ENCODE results near the gene ZNF407.

ZNF407 gene

DNA sequence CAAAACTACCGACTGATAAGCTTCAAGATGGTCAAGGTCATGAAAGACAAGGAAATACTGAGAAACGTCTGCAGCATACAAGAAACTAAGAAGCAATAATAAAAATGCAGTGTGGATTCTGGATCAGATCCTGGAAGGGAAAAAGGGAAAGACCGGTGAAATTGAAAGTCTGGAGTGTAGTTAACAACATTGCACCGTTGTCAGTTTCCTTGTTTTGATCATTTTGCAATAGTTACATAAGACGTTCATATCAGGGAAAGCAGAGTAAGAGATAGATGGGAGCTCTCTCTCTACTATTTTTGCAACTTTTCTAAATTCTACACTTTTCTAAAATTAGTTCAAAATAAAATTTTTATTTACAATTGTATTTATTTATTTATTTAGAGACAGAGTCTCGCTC lies 15.0 kb upstream of the ZNF407 start:
- no peak for DNase-seq

DNA sequence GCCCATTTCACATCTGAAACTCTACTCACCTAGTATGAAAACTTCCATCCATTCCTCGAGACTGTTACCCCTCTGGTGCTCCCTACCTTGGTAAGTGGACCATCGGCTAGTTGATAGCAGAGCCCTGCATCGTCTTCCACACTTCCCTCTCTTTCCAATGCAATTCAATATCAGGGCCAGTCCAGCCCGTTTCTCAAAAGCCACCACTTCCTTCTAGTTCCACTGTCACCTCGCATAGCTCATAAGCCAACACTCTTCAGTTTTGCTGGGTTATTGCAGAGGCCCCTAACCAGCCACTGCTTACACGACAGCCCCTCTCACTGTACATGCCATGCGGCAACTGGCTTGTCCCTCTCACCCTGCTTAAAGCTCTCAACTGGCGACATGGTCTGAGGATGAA lies 10.2 kb upstream of the ZNF407 start:
- peak in 1 of 3 donors; percentile 31 for DNase-seq

DNA sequence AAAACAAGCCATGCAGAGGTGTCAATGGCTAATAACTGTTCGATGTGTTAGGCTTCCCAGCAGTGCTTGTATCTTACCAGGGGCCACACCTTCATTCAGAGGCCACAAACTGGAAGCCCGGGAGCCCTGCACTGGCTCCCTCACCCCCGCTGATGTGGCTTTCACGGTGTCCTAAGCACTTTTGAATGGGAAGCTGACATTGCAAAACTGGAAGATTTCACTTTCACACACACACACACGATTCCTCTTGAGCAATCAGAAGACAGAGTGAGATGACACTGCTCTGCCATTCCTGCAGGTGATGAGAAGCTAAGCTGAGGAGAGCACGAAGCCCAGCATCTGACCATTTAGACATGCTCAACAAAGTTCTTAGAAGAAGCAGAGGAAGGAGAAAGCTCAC lies 8.6 kb upstream of the ZNF407 start:
- DNase-seq = peak; percentile 73 to 83 (median 81)

DNA sequence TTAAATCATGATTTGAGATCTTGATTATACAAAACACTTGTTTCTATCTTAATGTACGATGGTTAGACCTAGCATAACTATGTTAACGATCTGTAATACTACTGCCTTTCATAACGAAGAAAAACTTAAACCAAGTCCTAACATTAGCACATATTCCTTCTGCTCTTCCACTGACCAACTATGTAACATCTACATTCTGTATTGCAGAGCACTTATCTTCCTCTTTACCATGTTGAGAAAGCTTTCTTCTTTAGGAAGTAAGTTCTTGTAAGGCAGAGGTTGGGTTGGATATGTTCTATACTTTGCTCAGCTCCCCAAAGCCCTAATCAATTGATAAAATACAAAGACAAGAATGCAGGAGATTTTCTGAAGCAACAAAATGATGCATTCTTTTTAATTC lies 7.9 kb upstream of the ZNF407 start:
- DNase-seq = peak; percentile 33 to 73 (median 69)

DNA sequence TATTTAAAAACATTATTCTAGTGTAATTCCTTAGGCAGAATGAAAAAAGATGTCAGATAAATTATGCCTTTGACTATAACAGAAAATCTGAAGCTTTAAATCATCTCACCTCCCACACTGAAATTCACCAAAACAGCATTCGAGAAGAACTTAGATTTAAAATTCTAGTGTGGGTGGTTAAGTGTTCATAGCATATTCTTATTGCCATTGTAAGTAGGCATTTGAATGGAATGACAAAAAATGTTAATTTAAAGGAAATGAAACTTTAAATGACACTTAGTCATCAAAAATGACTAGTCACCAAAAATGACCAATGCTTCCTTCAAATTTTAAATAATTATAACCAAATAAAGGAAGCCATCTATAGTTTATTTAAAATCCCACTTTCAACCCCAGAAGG lies 7.0 kb upstream of the ZNF407 start:
- peak; percentile 37 to 89 (median 87) for DNase-seq

DNA sequence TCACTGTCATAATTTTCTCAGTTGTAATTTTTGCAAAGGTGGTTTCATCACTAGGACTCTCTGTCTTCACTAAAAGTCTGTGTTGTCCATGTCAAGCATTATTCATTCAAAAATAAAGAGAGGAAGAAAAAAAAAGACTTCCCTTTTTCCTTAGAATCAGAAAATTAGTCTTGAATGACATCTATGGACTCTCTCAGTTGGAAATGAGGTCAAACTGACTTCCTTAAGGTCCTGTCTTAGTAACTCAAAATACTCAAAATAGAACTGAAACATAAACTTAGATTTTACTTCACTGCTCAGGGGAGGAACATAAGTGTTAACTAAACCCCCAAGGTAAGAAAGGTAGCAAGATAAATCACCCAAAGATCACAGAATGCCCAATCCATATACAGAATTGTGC lies 2.2 kb upstream of the ZNF407 start:
- DNase-seq = peak; percentile 35 to 85 (median 76)

DNA sequence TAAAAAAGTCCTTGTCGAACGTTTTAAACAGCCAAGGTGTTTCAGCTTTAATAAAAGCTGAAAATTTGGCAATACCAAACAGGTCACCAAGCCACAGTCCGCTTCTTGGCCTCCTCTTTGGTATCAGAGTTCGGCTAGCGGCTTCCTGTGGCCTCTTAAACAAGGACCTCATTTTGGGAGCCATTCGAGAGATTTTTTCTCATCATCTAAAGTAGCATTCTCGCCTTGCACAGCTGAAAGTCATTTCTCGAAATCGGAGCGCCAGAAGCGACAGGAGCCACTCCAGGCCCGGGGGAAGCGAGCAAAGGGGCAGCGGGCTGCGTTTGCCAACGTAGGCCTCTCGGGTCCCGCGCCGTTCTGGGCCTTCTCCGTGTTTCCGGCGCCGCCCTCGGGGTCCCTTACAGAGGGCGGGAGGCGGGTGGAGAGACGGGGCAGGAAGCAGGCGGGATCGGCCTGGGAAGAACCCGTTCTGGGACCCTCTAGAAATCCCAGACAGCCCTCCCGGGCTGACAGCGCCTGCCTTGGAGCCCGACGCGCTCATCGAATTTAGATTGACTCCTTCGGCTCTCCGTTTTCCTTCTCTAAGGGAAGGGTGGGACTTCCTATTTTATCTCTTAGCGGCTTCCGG lies 522 bp upstream of the ZNF407 start:
- peak; percentile 72 to 87 (median 79) for DNase-seq

DNA sequence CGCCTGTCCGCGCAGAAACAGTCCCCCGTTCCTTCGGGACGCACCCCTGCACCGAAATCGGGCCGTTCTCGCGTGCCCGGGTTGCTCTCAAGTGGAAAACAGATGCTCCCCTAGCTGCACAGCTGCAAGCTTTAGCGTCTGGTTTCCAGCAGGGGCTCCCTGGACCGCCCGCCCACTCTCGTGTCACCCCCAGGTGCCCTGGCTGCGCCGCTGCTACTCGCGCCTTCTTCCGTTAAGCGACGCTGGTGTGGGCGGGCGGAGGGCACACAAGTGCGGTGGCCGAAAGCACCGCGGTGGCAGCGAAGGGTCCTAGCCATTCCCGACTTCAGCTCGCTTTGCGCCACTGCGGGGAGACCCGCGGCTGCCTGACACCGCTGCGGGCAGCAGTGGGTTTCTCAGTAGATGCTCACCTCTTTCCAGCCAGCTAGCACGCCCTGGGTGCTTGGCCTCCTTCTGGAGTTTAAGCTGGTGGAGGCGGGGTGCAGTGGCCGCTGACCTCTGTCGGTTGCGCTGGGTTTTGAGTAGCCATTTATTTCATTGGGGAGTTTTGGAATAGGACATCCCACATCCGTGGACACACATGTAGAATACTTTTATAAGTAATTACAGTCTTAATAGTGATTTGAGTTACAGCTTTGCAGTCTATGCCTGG lies 806 bp downstream of the ZNF407 start:
- DNase-seq = peak; percentile 56 to 73 (median 59)

DNA sequence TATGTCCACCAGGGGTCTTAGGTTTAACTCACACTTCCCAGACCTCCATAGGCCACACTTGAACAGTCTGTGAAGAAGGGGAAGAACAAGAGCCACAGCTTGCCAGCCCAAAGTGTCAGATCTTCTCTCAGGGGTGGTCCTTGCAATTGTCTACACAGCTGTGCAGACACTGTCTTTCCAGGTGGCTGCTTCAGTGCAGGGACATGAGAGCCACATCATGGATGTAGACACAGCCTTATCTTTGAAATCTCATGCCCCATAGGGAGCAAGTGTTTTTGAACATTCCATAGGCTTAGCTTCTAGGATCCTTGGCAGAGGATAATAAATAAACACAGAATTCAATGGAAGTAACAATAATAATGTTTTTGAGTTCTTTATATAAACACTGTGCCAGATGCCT lies 6.7 kb downstream of the ZNF407 start:
- no peak for DNase-seq

DNA sequence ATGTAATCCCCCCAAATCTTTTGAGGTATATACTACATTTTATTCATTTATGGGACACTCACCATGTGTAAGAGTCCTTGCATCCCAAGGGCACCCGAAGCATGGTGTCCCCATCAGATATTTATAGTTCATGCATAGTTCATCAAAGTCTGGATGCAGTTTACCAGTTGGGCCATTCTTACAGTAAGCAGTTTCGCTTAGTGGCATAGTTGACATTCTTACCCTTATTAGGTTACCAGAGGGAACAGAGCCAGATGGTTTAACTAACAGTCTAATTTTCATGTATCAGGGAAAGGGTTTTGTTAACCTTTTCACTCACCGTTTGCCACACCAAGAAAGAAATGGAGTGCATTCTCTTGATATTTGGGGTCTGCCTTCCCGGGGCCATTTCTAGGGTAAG lies 7.1 kb downstream of the ZNF407 start:
- DNase-seq = no peak

DNA sequence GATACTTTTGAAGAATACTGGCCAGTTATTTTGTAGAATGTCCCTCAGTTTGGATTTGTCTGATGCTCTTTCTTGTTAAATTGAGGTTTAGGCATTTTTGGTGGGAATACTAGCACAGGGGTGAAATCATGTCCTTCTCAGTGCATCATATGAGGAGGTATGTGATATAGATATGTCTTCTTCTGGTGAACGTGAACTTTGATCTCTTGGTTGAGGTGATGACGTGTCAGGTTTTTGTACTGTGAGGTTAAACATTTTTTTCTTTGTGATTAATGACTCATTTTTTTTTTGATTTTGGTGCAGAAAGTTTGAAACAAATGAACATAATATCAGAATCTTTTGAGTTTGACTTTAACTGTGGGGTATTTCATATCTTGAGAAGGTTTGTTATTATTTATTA lies 11.0 kb downstream of the ZNF407 start:
- DNase-seq = no peak

DNA sequence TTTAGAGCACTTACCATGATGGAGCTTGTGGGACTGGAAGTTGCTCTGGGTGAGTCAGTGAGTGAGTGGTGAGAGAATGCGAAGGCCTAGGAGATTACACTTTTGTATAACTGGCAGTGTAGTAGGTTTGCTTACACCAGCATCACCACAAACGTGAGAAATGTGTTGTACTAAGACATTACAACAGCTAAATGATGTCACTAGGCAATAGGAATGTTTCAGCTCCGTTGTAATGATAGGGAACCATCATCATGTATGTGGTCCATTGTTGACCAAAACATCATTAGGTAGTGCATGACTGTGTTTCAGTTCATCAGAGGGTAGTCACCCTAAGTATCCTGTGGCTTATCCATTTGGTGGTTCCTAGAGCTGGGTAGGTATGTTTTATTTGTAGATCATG lies 11.9 kb downstream of the ZNF407 start:
- DNase-seq = peak in 2 of 3 donors; percentile 40 to 52

DNA sequence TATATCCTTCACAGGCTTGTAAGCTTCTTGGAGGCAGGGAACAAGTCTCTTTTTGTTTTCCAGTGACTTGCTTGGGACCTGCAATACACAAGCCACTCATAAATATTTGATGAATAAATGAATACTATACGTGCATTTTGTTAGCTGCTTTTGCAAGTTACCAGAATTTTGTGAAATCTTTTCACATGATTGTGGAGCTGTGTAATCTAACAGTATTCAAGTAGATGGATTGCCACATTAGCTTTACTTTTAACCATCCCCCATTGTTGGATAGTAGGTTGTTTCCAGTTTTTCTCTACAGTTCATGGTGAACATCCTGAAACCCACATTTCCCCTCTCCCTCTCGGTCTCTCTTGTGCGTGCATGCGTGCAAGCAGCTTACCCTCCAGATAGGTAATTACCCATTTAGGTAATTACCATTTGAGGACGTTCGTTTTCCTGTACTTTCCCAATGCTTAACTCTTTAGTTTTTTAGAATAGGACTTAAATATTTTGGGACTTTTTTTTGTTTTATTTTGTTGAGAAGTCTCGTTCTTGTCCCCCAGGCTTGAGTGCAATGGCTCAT lies 12.5 kb downstream of the ZNF407 start:
- DNase-seq = no peak

DNA sequence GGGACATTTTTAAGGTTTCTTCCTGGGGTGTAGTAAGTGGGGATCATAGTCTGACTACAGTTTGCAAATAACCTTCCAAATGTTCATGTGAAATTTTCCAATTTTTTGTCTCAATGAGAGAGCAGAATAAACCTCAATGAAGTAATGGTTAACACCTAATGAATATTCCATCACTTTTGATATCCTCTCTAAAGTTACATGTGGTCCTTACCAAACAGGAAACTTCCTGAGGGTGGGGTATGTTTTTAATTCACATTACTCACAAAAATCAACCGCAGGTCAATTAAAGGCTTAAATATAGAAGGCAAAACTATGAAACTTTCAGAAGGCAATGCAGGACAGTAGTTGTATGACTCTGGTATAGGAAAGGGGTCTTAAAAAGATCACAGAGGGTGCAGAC lies 13.2 kb downstream of the ZNF407 start:
- DNase-seq = no peak

DNA sequence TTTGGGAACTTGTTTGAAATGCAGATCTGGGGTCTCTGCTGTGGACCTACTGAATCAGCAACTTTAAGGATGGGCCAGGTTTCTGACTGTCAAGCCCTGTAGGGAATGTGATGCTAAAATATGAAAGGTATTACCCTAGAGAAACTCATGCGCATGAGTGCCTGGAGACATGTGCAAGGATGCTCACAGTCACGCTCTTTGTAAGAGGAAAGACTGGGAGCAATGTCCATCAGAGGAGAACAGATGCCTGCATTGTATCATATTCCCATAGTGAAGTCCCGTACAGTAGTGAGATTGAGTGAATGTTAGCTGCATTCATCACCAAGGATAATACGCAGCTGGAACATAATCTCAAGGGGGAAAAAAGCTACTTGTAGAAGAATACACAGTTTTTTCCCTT lies 14.1 kb downstream of the ZNF407 start:
- no peak for DNase-seq

DNA sequence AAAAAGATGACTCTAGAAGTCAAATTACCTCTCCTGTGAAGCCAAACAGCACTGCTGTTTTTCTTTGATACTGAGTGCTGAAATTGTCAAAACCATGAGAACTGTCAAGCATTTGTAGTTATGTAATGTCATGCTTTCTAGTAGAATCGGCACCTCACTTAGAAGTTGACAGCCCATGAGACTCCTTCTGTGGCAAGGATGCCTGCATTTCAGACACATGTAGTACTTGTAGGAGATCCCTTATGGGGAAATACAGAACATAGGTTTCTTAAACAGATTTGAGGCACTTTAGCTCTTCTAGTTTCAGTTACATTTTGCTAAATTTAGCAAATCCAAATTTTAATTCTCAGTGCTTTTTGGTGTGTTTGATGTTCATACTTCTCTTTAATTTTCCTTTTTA lies 15.7 kb downstream of the ZNF407 start:
- no peak for DNase-seq

DNA sequence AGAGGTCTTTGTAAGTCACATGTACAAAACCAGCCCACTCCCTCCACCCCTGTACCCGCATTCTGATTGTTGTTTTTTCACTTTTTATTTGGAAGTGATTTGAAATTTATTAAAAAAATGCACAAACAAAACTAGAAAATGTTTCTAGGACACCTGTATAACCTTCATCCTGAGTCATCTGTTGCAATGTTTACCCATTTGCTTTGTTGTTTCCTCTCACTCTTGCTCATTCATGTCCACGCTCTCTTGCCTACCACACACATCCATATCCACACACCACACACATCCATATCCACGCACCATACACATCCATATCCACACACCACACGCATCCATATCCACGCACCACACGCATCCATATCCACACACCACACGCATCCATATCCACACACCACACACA lies 18.8 kb downstream of the ZNF407 start:
- no peak for DNase-seq

DNA sequence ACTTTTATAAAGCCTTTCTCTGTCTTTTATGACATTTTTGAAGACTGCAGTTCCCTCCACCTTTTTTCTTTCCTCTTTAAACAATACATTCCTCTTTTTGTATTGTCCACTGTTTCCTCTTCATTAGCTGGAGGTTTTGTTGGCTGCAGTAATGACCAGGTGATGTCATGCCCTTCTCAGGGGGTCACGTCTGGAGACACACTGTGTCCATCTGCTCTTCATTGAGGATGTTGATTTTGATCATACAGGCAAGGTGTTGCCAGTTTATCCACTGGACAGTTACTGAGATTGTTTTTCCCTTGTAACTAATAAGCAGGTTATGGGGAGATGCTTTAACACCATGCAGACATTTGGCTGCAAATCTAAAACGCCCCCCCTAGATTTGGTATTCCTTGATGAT lies 19.8 kb downstream of the ZNF407 start:
- DNase-seq = no peak

DNA sequence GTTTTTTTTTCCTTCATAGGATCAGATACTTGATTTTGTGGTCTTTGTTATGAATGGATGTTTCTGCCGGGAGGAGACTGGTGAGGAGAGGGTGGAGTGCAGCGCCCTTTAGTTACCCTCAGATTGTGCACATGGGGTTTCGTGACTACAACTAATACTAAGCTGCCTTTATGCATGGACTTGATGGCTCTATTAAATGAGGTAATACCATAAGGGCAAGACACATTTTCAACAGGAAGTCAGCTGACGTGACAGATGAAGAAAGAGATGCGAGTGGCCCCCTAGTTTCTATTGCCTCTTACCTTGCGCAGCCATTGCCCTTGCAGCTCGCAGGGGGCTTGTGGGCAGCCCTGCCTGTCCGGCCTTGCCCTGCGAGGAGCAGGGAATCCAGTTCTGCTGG lies 24.4 kb downstream of the ZNF407 start:
- DNase-seq = no peak

DNA sequence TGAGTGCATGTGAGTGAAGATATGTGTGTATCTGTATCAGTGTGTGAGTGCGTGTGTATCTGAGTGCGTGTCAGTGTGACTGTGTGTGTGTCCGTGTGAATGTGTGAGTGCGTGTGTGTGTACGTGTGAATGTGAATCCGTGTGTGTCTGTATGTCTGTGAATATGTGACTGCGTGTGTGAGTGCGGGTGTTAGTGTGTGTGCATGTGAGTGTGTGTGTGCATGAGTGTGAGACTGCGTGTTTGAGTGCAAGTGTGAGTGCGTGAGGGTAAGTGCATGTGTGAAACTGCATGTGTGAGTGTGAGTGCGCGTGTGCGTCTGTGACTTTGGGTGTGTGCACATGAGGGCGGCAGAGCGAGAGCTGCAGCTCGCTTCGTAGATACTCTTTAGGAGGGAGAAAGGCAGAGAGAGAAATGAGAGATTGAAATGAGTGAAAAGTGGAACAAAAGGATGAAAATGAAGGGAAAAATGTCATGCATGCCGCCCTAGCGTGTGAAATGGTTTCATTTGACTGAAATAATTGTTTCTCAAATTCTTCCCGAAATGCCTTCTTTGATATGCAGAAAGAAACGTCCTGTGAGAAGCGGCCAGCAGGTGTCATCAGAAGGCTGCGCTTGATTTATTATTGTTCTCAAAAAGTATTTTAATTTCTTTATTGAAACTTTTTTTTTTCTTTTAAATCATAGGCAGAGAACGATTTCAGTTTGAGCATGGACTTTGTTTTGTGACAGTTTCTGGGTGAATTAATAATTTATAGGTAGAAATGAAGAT lies 25.6 kb downstream of the ZNF407 start:
- peak in 2 of 3 donors; percentile 13 to 22 for DNase-seq

DNA sequence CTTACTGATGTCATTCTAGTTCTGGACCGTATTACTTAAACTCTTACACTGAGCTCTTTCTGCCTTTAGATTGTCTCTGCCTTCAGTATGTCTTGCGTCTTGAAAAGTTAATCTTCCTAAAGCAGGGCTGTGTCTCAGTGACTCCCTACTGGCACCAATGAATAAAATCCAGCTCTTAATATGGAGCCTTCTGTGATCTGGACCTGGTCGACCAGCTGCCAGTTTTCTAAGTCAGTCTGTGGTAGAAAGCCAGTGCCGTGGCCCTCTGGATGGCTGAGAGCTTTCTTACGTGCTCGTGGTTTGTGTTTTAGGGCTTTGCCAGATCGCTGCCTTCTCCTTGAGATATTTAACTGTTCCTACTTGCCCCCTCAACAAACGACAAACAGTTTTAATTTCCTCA lies 26.8 kb downstream of the ZNF407 start:
- DNase-seq = no peak

DNA sequence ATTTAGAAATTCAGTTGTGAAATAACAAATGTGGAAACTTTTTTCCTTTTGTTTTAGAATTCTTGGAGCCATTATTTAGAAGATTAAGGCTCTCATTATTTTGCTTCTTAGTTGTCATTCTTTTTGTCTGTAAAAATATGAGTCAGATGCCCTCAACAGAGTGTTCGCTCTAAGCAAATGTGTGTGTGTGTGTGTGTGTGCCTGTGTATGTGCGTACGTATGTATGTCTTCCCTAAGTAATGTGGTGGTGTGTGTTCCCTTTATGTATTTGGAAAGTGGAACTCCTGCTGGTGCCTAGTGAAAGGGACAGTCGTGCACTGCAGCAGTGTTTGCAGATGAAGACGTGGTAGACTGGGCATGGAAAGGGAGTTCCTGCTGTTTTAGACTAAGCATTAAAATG lies 27.5 kb downstream of the ZNF407 start:
- peak in 2 of 3 donors; percentile 9 to 14 for DNase-seq

DNA sequence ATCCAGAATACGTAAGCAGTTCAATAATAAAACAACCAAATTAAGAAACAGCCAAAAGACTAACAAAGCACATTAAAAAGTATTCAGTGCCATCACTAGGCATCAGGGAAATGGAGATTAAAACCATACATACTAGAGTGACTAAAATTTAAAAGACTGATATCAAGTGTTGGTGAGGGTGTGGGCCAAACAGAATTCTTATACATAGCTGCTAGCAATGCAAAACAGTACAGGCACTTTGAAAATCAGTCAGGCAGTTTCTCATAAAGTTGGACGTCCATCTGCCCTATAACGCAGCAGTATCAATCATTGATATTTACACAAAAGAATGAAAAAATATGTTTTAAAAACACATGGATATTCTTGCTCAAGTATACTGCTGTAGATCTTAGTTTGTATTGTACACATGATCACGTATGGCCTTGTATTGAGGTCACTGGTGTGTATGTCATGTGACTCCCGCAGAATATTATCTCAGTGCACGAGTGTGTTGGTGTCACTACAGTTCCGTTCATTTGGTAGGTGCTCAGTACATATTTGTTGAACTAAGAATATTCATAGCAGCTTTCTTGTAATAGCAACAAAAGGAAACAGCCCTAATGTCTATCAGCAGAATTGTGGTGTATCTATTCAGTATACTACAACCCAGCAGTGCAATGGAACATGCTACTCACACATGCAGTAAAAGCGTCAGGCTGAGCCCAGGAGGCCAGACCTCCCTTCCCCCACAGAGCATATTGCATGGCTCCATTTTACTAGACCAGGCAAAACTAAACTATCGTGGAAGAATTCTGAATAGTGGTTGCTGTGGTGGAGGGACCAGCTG lies 28.6 kb downstream of the ZNF407 start:
- no peak for DNase-seq
